GM23338 (cell line): Measurements from ENCODE around the gene MAZ. TPM values are rescaled to one million over a fixed set of nuclear protein-coding genes. Genes with fewer than 3 reads are reported as not detected.
A peak's percentile ranks its signal among the peaks of the same experiment; 100 is the strongest.
"Not testable (repeated sequence)": the region's sequence is repeated elsewhere in the genome, so short reads cannot be mapped to it uniquely, and the experiment has no call there.

Experiments used
- ATAC-seq: fragments of 200-7000 bp; cut with Tn5 transposase; 3 replicates; pipeline ENCODE4 v1.9.1; 2020
- DNase-seq: peaks from one replicate; pipeline ENCODE4 v3.0.0-alpha.2; 2015; ENCODE audit warnings: low spot score
- H2AFZ ChIP-seq: fragments of 200-600 bp; sonication (generic); 2 replicates; pipeline ENCODE4 v1.8.0; 2016; ENCODE audit warnings: antibody characterized with exemption, mild to moderate bottlenecking, moderate library complexity
- H3F3A ChIP-seq: fragments of 200-600 bp; sonication (generic); replicated peaks from 2 replicates; pipeline ENCODE4 v1.8.0; 2017; ENCODE audit warnings: antibody characterized with exemption, mixed run types, low read depth
- H3K27ac ChIP-seq: fragments of 200-600 bp; sonication (generic); 2 replicates; pipeline ENCODE4 v1.6.1; 2016; ENCODE audit warnings: low read depth
- H3K27me3 ChIP-seq: fragments of 200-600 bp; sonication (generic); 2 replicates; pipeline ENCODE4 v1.8.0; 2016; ENCODE audit warnings: mild to moderate bottlenecking, mixed run types, moderate library complexity; ENCODE audit not compliant: insufficient read depth
- H3K36me3 ChIP-seq: fragments of 200-600 bp; sonication (generic); 2 replicates; pipeline ENCODE4 v1.8.0; 2016; ENCODE audit warnings: mild to moderate bottlenecking; ENCODE audit not compliant: insufficient read depth
- H3K4me1 ChIP-seq: fragments of 200-600 bp; sonication (generic); 2 replicates; pipeline ENCODE4 v1.8.0; 2016; ENCODE audit warnings: mild to moderate bottlenecking, moderate library complexity; ENCODE audit not compliant: insufficient read depth
- H3K4me2 ChIP-seq: fragments of 200-600 bp; sonication (generic); 2 replicates; pipeline ENCODE4 v1.7.1; 2017; ENCODE audit warnings: mixed run types
- H3K4me3 ChIP-seq: fragments of 200-600 bp; sonication (generic); 2 replicates; pipeline ENCODE4 v1.6.1; 2016; ENCODE audit warnings: mixed run types
- H3K79me2 ChIP-seq: fragments of 200-600 bp; sonication (generic); replicated peaks from 2 replicates; pipeline ENCODE4 v1.8.0; 2017; ENCODE audit warnings: mild to moderate bottlenecking; ENCODE audit not compliant: insufficient read depth
- H3K9me2 ChIP-seq: fragments of 200-600 bp; sonication (generic); 2 replicates; pipeline ENCODE4 v1.8.0; 2017; ENCODE audit not compliant: insufficient read depth
- H4K20me1 ChIP-seq: fragments of 200-600 bp; sonication (generic); replicated peaks from 2 replicates; pipeline ENCODE4 v1.8.0; 2017; ENCODE audit warnings: mild to moderate bottlenecking; ENCODE audit not compliant: insufficient read depth
- H3K27ac Mint-ChIP-seq: 2 replicates; pipeline ENCODE4 v1.8.0; 2020; ENCODE audit warnings: inconsistent platforms, mild to moderate bottlenecking, moderate library complexity, mixed read lengths
- H3K27me3 Mint-ChIP-seq: 3 replicates; pipeline ENCODE4 v1.8.0; 2022; ENCODE audit warnings: low read depth, mild to moderate bottlenecking, moderate library complexity, mixed read lengths, inconsistent platforms; ENCODE audit not compliant: insufficient read depth, poor library complexity
- H3K36me3 Mint-ChIP-seq: 3 replicates; pipeline ENCODE4 v1.8.0; 2021; ENCODE audit warnings: low read depth, mild to moderate bottlenecking, inconsistent platforms, moderate library complexity, mixed read lengths
- H3K4me1 Mint-ChIP-seq: 3 replicates; pipeline ENCODE4 v1.8.0; 2020; ENCODE audit warnings: mild to moderate bottlenecking, inconsistent platforms, mixed read lengths
- H3K4me3 Mint-ChIP-seq: 3 replicates; pipeline ENCODE4 v1.8.0; 2021; ENCODE audit warnings: moderate library complexity, mild to moderate bottlenecking, inconsistent platforms, mixed read lengths
- H3K9me3 Mint-ChIP-seq: 3 replicates; pipeline ENCODE4 v1.8.0; 2020; ENCODE audit warnings: moderate library complexity, mild to moderate bottlenecking, inconsistent platforms, mixed read lengths
- ETS1 ChIP-seq: IDR thresholded peaks from 2 replicates; pipeline ENCODE4 v1.6.1; 2016; ENCODE audit warnings: antibody characterized with exemption
- EZH2phosphoT487 ChIP-seq: fragments of 200-600 bp; sonication (generic); IDR thresholded peaks from one replicate; pipeline ENCODE4 v1.8.1; 2018; ENCODE audit warnings: antibody characterized with exemption; ENCODE audit not compliant: unreplicated experiment
- NANOG ChIP-seq: IDR thresholded peaks from 2 replicates; pipeline ENCODE4 v1.6.1; 2016; ENCODE audit warnings: antibody characterized with exemption, borderline replicate concordance
- REST ChIP-seq: IDR thresholded peaks from one replicate; pipeline ENCODE4 v1.6.1; 2018; ENCODE audit warnings: antibody characterized with exemption; ENCODE audit not compliant: unreplicated experiment
- polyA plus RNA-seq: library from polyadenylated mRNA; unstranded; fragments of >200 nt; fragmentation: Nextera tagmentation; extraction: Ambion mirVana; gene quantifications from 2 replicates; pipeline ENCODE4 v1.2.1, GENCODE V29; 2016
- total RNA-seq: library from RNA; depleted of rRNA; stranded (reverse); fragments of >200 nt; shearing (Covaris generic); gene quantifications from 2 replicates; pipeline ENCODE4 v1.2.3, GENCODE V29; 2014

Gene MAZ
- total and polyA plus RNA-seq, 2 experiments from 2014 or later, result 155 to 270 TPM

- H3K27me3 ChIP-seq, result peaks cover 6% of the 10 kb centered on the region; the same call in 1 of the 2 replicates
- no peak for TF ChIP-seq ETS1
- Mint-ChIP-seq H3K4me3 (no peak overlapping the region), H3K4me1 (peaks cover 19% of the 10 kb centered on the region), H3K36me3 (no peaks in the 10 kb centered on the region), H3K27me3 (peaks cover 12% of the 10 kb centered on the region), H3K9me3 (peaks cover 5% of the 10 kb centered on the region; the same call in 1 of the 3 replicates), H3K27ac (no peak overlapping the region)
- no peaks in the 10 kb centered on the region for H3K4me1 ChIP-seq
- H3K36me3 ChIP-seq, result no peaks in the 10 kb centered on the region
- no peak overlapping the region for H3K4me2 ChIP-seq
- peak; percentile 50 for DNase-seq
- ATAC-seq, result peak; percentile 54
- H3K9me2 ChIP-seq, result peaks cover 5% of the 10 kb centered on the region; the same call in 1 of the 2 replicates
- H3K4me3 ChIP-seq, result no peak overlapping the region
- H4K20me1 ChIP-seq, result no peaks in the 10 kb centered on the region
- H3F3A ChIP-seq, result no peaks in the 10 kb centered on the region
- no peaks in the 10 kb centered on the region for H3K79me2 ChIP-seq
- no peak overlapping the region for H2AFZ ChIP-seq
- H3K27ac ChIP-seq, result no peak overlapping the region
Measured at GRCh38 chr16:29779474-29779873, 26.9 kb upstream of the MAZ start.

- not testable (repeated sequence) for H3K4me2 ChIP-seq, H4K20me1 ChIP-seq, H3K27me3 ChIP-seq, H3F3A ChIP-seq, H3K4me3 ChIP-seq, H3K27ac ChIP-seq, H3K79me2 ChIP-seq, H3K9me2 ChIP-seq, ATAC-seq, H3K36me3 Mint-ChIP-seq, H3K4me3 Mint-ChIP-seq, H2AFZ ChIP-seq, H3K36me3 ChIP-seq, H3K4me1 ChIP-seq, H3K9me3 Mint-ChIP-seq
- DNase-seq, result peak; percentile 34
- H3K4me1 Mint-ChIP-seq, result peaks cover 21% of the 10 kb centered on the region
- 0 out of 2 replicates have a peak overlapping the region, but pooled peaks have one; percentile 17 for H3K27ac Mint-ChIP-seq
- peaks cover 16% of the 10 kb centered on the region for H3K27me3 Mint-ChIP-seq
Measured at GRCh38 chr16:29783094-29783953, 23.0 kb upstream of the MAZ start.

- Histone ChIP-seq H3F3A (peaks cover 9% of the 10 kb centered on the region; the same call in 1 of the 2 replicates), H3K4me2 (no peak overlapping the region), H3K4me1 (no peaks in the 10 kb centered on the region), H3K9me2 (no peaks in the 10 kb centered on the region), H3K4me3 (no peak overlapping the region), H3K27ac (no peak overlapping the region), H2AFZ (no peak overlapping the region), H3K79me2 (no peaks in the 10 kb centered on the region), H4K20me1 (no peaks in the 10 kb centered on the region), H3K27me3 (peaks cover 9% of the 10 kb centered on the region; the same call in 1 of the 2 replicates), H3K36me3 (no peaks in the 10 kb centered on the region)
- H3K4me1 Mint-ChIP-seq, result peaks cover 21% of the 10 kb centered on the region
- DNase-seq (no peak), ATAC-seq (no peak)
- 0 out of 3 replicates have a peak, but pooled peaks cover 5% of the 10 kb centered on the region for H3K9me3 Mint-ChIP-seq
- H3K27me3 Mint-ChIP-seq, result peaks cover 15% of the 10 kb centered on the region
- H3K4me3 Mint-ChIP-seq, result no peak overlapping the region
- H3K36me3 Mint-ChIP-seq, result no peaks in the 10 kb centered on the region
- TF ChIP-seq ETS1 (no peak), EZH2phosphoT487 (no peak), REST (no peak), NANOG (no peak)
- no peak overlapping the region for H3K27ac Mint-ChIP-seq
Measured at GRCh38 chr16:29784157-29784556, 22.2 kb upstream of the MAZ start.
